Keratinocyte (primary cell): ENCODE results near the gene SELENOO. TPM values are rescaled to one million over a fixed set of nuclear protein-coding genes. Genes with fewer than 3 reads are reported as not detected.
"Not testable (repeated sequence)": the region's sequence is repeated elsewhere in the genome, so short reads cannot be mapped to it uniquely, and the experiment has no call there.

ENCODE experiments used
- DNase-seq: peaks from one replicate; pipeline ENCODE4 v3.0.0-alpha.2; 2011; ENCODE audit warnings: low read depth, missing footprints, low spot score
- FAIRE-seq: peaks from 2 replicates; lab custom pipeline; 2011; peaks lifted over from hg19 to GRCh38; lab: Jason Lieb, UNC
- H2AFZ ChIP-seq: 2 replicates; pipeline ENCODE4 v1.6.0; 2012; ENCODE audit warnings: low read length, control low read depth, inconsistent platforms; ENCODE audit not compliant: control insufficient read depth
- H3K27ac ChIP-seq: 2 replicates; pipeline ENCODE4 v1.5.1; 2011; ENCODE audit warnings: low read length; ENCODE audit not compliant: control insufficient read depth, insufficient read depth
- H3K27me3 ChIP-seq: 3 replicates; pipeline ENCODE4 v1.6.0; 2011; ENCODE audit warnings: low read length; ENCODE audit not compliant: control insufficient read depth, insufficient read depth; ENCODE audit errors: extremely low read depth
- H3K36me3 ChIP-seq, 2 experiments: 2 replicates in 1 of 2; 3 replicates in 1 of 2; pipeline ENCODE4 v1.5.1; 2011; ENCODE audit warnings: low read length in 2 of 2, mild to moderate bottlenecking in 1 of 2; ENCODE audit not compliant: control insufficient read depth in 2 of 2, insufficient read depth in 2 of 2; ENCODE audit errors: extremely low read depth in 1 of 2
- H3K4me1 ChIP-seq: 3 replicates; pipeline ENCODE4 v1.5.1; 2011; ENCODE audit warnings: low read length; ENCODE audit not compliant: control insufficient read depth, insufficient read depth; ENCODE audit errors: extremely low read depth
- H3K4me2 ChIP-seq: 3 replicates; pipeline ENCODE4 v1.6.0; 2011; ENCODE audit warnings: low read depth, low read length; ENCODE audit not compliant: control insufficient read depth, insufficient read depth; ENCODE audit errors: extremely low read depth
- H3K4me3 ChIP-seq, 3 experiments: fragments of 200-600 bp in 1 of 3; sonication (generic) in 1 of 3; 2 replicates in 2 of 3; 3 replicates in 1 of 3; pipeline ENCODE4 v1.5.1; 2011 to 2016; ENCODE audit warnings: low read length in 3 of 3, mild to moderate bottlenecking in 3 of 3, control low read depth in 2 of 3, inconsistent platforms in 1 of 3, low read depth in 1 of 3, mixed read lengths in 1 of 3, mixed run types in 1 of 3, moderate library complexity in 1 of 3; ENCODE audit not compliant: control insufficient read depth in 2 of 3, insufficient read depth in 2 of 3; ENCODE audit errors: extremely low read depth in 1 of 3
- H3K79me2 ChIP-seq: 2 replicates; pipeline ENCODE4 v1.6.0; 2012; ENCODE audit warnings: low read length; ENCODE audit not compliant: control insufficient read depth, insufficient read depth
- H3K9ac ChIP-seq: 3 replicates; pipeline ENCODE4 v1.6.0; 2011; ENCODE audit warnings: low read length; ENCODE audit not compliant: control insufficient read depth, insufficient read depth; ENCODE audit errors: extremely low read depth
- H3K9me1 ChIP-seq: 3 replicates; pipeline ENCODE4 v1.6.0; 2011; ENCODE audit warnings: low read length; ENCODE audit not compliant: control insufficient read depth, insufficient read depth; ENCODE audit errors: extremely low read depth
- H3K9me3 ChIP-seq: 2 replicates; pipeline ENCODE4 v1.5.1; 2012; ENCODE audit warnings: low read depth, low read length; ENCODE audit not compliant: control insufficient read depth
- H4K20me1 ChIP-seq: 3 replicates; pipeline ENCODE4 v1.6.0; 2011; ENCODE audit warnings: low read length; ENCODE audit not compliant: control insufficient read depth, insufficient read depth; ENCODE audit errors: extremely low read depth
- CTCF ChIP-seq, 3 experiments: IDR thresholded peaks in 1 of 3; conservative IDR thresholded peaks in 1 of 3; optimal IDR thresholded peaks in 1 of 3; 2 replicates in 2 of 3; 3 replicates in 1 of 3; pipeline versions ENCODE3 to v1.5.1; 2011; ENCODE audit warnings: low read length in 3 of 3, mild to moderate bottlenecking in 3 of 3, moderate library complexity in 2 of 3, control low read depth in 1 of 3, inconsistent platforms in 1 of 3; ENCODE audit not compliant: insufficient read depth in 2 of 3; ENCODE audit errors: extremely low read depth in 1 of 3
- EZH2 ChIP-seq: IDR thresholded peaks from one replicate; pipeline ENCODE4 v1.6.1; 2012; ENCODE audit warnings: inconsistent platforms, mild to moderate bottlenecking, low read length, moderate library complexity
- dilution Hi-C: fragments of 300-500 bp; cut with MboI; formaldehyde crosslinking; loops from one replicate; pipeline ENCODE4 v1.7.0; 2020; ENCODE audit warnings: low sequenced_read_pairs; ENCODE audit not compliant: extremely low pct_ligation_motif_present
- polyA plus RNA-seq, 5 experiments: library from polyadenylated mRNA; depleted of rRNA in 3 of 5; stranded (reverse) in 3 of 5; stranded (forward) in 1 of 5; unstranded in 1 of 5; fragments of >200 nt; gene quantifications; 1 replicate in 1 of 5; 2 replicates in 3 of 5; 3 replicates in 1 of 5; pipeline versions ENCODE4 v1.2.1 to v1.2.3, GENCODE V29; 2011 to 2012; ENCODE audit warnings: missing spikeins in 2 of 5, low read depth in 1 of 5, low replicate concordance in 1 of 5

Gene SELENOO
- polyA plus RNA-seq, 1 donor (not counting 4 experiments of a cell fraction or from before 2014, with no cell fraction given): 14.4 TPM

- DNase-seq: no peak
- no peak for FAIRE-seq
- H3K4me2 ChIP-seq: no peak overlapping the region
- peaks cover 12% of the 10 kb centered on the region for H3K27me3 ChIP-seq
- H3K4me3 ChIP-seq: no peak overlapping the region
- H3K9me1 ChIP-seq: no peaks in the 10 kb centered on the region
- H4K20me1 ChIP-seq: no peaks in the 10 kb centered on the region
- TF ChIP-seq EZH2 (no peak), CTCF (optimal IDR thresholded peaks at IDR 0.05 in 1 of 3, IDR thresholded peaks at IDR 0.05 in 1 of 3, conservative IDR thresholded peaks at IDR 0.05 in 1 of 3; ENCODE audit: extremely low read depth in 1 of 3, insufficient read depth in 2 of 3, low read length in 3 of 3) (no peak)
- H3K36me3 ChIP-seq: no peaks in the 10 kb centered on the region
- H3K79me2 ChIP-seq: no peaks in the 10 kb centered on the region
- no peaks in the 10 kb centered on the region for H3K9me3 ChIP-seq
- H3K27ac ChIP-seq: no peak overlapping the region
- no peak overlapping the region for H2AFZ ChIP-seq
- no peaks in the 10 kb centered on the region for H3K4me1 ChIP-seq
- dilution Hi-C loops: no loop called here
- no peak overlapping the region for H3K9ac ChIP-seq
Observed at GRCh38 chr22:50165436-50166123, 35.2 kb upstream of the SELENOO start.

GRCh38 chr22:50167689-50168489 is 32.9 kb upstream of the SELENOO start:
- no peak overlapping the region for H3K4me2 ChIP-seq
- no peak overlapping the region for H3K27ac ChIP-seq
- no peaks in the 10 kb centered on the region for H3K79me2 ChIP-seq
- no peaks in the 10 kb centered on the region for H3K9me1 ChIP-seq
- no peak overlapping the region for H3K9ac ChIP-seq
- H3K36me3 ChIP-seq: no peaks in the 10 kb centered on the region
- no peaks in the 10 kb centered on the region for H3K9me3 ChIP-seq
- no peak overlapping the region for H3K4me3 ChIP-seq
- DNase-seq: no peak
- dilution Hi-C loops: no loop called here
- no peaks in the 10 kb centered on the region for H4K20me1 ChIP-seq
- peaks cover 17% of the 10 kb centered on the region for H3K27me3 ChIP-seq
- FAIRE-seq: no peak
- no peak overlapping the region for H2AFZ ChIP-seq
- TF ChIP-seq CTCF (optimal IDR thresholded peaks at IDR 0.05 in 1 of 3, IDR thresholded peaks at IDR 0.05 in 1 of 3, conservative IDR thresholded peaks at IDR 0.05 in 1 of 3; ENCODE audit: extremely low read depth in 1 of 3, insufficient read depth in 2 of 3, low read length in 3 of 3): no peak
- no peak for TF ChIP-seq EZH2
- H3K4me1 ChIP-seq: no peaks in the 10 kb centered on the region

- H3K9me3 ChIP-seq, H4K20me1 ChIP-seq, FAIRE-seq, H3K27ac ChIP-seq, H3K4me2 ChIP-seq, H3K36me3 ChIP-seq, H3K9ac ChIP-seq, dilution Hi-C loops, H3K9me1 ChIP-seq, H3K4me3 ChIP-seq, H3K79me2 ChIP-seq, DNase-seq, H2AFZ ChIP-seq, H3K4me1 ChIP-seq: not testable (repeated sequence)
- H3K27me3 ChIP-seq: peaks cover 17% of the 10 kb centered on the region
Observed at GRCh38 chr22:50168490-50169180, 32.2 kb upstream of the SELENOO start.
